HEK293 (cell line): ENCODE data around the gene TJP3.

Source experiments
- CTCF ChIA-PET: fragments of 350-600 bp; formaldehyde crosslinking; extraction: SDS; loops from one replicate; lab custom pipeline; 2021; ENCODE audit warnings: antibody characterized with exemption; lab: Yijun Ruan, JAX
- POLR2A ChIA-PET: fragments of 300-600 bp; formaldehyde crosslinking; extraction: SDS; loops from one replicate; lab custom pipeline; 2020; ENCODE audit warnings: antibody characterized with exemption, inconsistent platforms; lab: Yijun Ruan, JAX
- H3K27ac ChIP-seq: fragments of 200-500 bp; sonication (Bioruptor generic); 2 replicates; pipeline ENCODE4 v1.5.1; 2014; ENCODE audit warnings: low read depth, low read length, control low read depth, inconsistent platforms; ENCODE audit errors: extremely low read depth
- H3K36me3 ChIP-seq, 2 experiments: fragments of 200-500 bp in 1 of 2; sonication (Bioruptor generic) in 1 of 2; 1 replicate in 1 of 2; 2 replicates in 1 of 2; pipeline ENCODE4 v1.5.1; 2014 to 2017; ENCODE audit warnings: inconsistent platforms in 2 of 2, low read length in 2 of 2; ENCODE audit not compliant: control insufficient read depth in 2 of 2, insufficient read depth in 1 of 2
- H3K4me1 ChIP-seq: fragments of 200-500 bp; sonication (Bioruptor generic); 2 replicates; pipeline ENCODE4 v1.5.1; 2014; ENCODE audit warnings: mild to moderate bottlenecking, low read length, inconsistent platforms; ENCODE audit not compliant: control insufficient read depth, insufficient read depth
- H3K4me3 ChIP-seq: 2 replicates; pipeline ENCODE4 v1.5.1; 2011; ENCODE audit warnings: low read depth, mild to moderate bottlenecking, control low read depth, low read length, moderate library complexity
- H3K9me3 ChIP-seq: fragments of 200-500 bp; sonication (Bioruptor generic); 2 replicates; pipeline ENCODE4 v1.5.1; 2014; ENCODE audit warnings: low read depth, low read length, inconsistent platforms; ENCODE audit not compliant: control insufficient read depth, insufficient read depth
- GLIS1 ChIP-seq: fragments of 450-650 bp; formaldehyde crosslinking; IDR thresholded peaks from 2 replicates; pipeline ENCODE4 v1.5.1; 2016; ENCODE audit warnings: missing biosample characterization, missing genetic modification characterization
- KLF9 ChIP-seq: fragments of 450-650 bp; formaldehyde crosslinking; IDR thresholded peaks from 2 replicates; pipeline ENCODE4 v1.5.1; 2016; ENCODE audit warnings: missing biosample characterization, missing genetic modification characterization, low read depth
- MYNN ChIP-seq: fragments of 450-650 bp; formaldehyde crosslinking; IDR thresholded peaks from 2 replicates; pipeline ENCODE4 v1.5.1; 2016; ENCODE audit warnings: missing biosample characterization, missing genetic modification characterization, borderline replicate concordance
- SP7 ChIP-seq: fragments of 450-650 bp; formaldehyde crosslinking; IDR thresholded peaks from 2 replicates; pipeline ENCODE4 v1.5.1; 2016; ENCODE audit warnings: missing biosample characterization, missing genetic modification characterization
- ZBTB17 ChIP-seq: fragments of 450-650 bp; formaldehyde crosslinking; IDR thresholded peaks from 2 replicates; pipeline ENCODE4 v1.5.1; 2016; ENCODE audit warnings: missing biosample characterization, missing genetic modification characterization
- ZBTB48 ChIP-seq: fragments of 450-650 bp; formaldehyde crosslinking; IDR thresholded peaks from 2 replicates; pipeline ENCODE4 v1.5.1; 2016; ENCODE audit warnings: missing biosample characterization, missing genetic modification characterization
- ZFP3 ChIP-seq: fragments of 450-650 bp; formaldehyde crosslinking; IDR thresholded peaks from 2 replicates; pipeline ENCODE4 v1.5.1; 2016; ENCODE audit warnings: low read depth, missing biosample characterization, missing genetic modification characterization
- ZNF391 ChIP-seq: fragments of 450-650 bp; formaldehyde crosslinking; IDR thresholded peaks from 2 replicates; pipeline ENCODE4 v1.5.1; 2016; ENCODE audit warnings: low read depth, missing biosample characterization, missing genetic modification characterization, borderline replicate concordance
- ZNF626 ChIP-seq: fragments of 450-650 bp; sonication (Bioruptor Pico); formaldehyde crosslinking; IDR thresholded peaks from 2 replicates; pipeline ENCODE4 v1.5.1; 2018; ENCODE audit warnings: missing biosample characterization, missing genetic modification characterization, inconsistent platforms
- ZSCAN23 ChIP-seq: fragments of 450-650 bp; formaldehyde crosslinking; IDR thresholded peaks from 2 replicates; pipeline ENCODE4 v1.5.1; 2016; ENCODE audit warnings: missing biosample characterization, missing genetic modification characterization
- TF ChIP-seq, protein P1 (sequence below): fragments of 450-650 bp; IDR thresholded peaks from 2 replicates; pipeline ENCODE4 v1.5.1; 2018; ENCODE audit warnings: missing biosample characterization, missing genetic modification characterization
- TF ChIP-seq, protein P2 (sequence below): fragments of 450-650 bp; formaldehyde crosslinking; IDR thresholded peaks from 2 replicates; pipeline ENCODE4 v1.5.1; 2016; ENCODE audit warnings: missing biosample characterization, missing genetic modification characterization
- TF ChIP-seq, protein P3 (sequence below): fragments of 450-650 bp; formaldehyde crosslinking; IDR thresholded peaks from 2 replicates; pipeline ENCODE4 v1.5.1; 2016; ENCODE audit warnings: missing biosample characterization, missing genetic modification characterization
- TF ChIP-seq, protein P4 (sequence below): fragments of 450-650 bp; formaldehyde crosslinking; IDR thresholded peaks from 2 replicates; pipeline ENCODE4 v1.5.1; 2016; ENCODE audit warnings: missing biosample characterization, missing genetic modification characterization

Gene TJP3

DNA sequence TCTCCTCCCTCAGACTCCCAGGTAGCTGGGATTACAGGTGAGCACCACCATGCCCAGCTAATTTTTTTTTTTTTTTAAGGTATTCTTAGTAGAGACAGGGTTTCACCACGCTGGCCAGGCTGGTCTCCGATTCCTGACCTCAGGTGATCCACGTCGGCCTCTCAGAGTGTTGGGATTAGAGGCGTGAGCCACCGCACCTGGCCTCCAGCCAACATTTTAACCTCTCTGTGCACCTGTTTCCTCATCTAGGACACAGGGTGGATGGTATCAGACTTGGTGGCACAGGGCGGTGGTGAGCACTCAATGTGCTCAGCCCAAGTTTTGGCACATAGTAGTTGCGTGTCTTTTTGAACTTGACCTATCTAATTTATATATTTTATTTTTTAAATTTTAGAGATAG lies 40.8 kb downstream of the TJP3 start:
- CTCF ChIA-PET = interaction anchor here (0.6 kb wide), 1 partner anchor 246 kb away, joined by 3 read pairs; no protein-coding TSS in a partner anchor
- TF ChIP-seq SP7 = no peak
- TF ChIP-seq, protein P1, sequence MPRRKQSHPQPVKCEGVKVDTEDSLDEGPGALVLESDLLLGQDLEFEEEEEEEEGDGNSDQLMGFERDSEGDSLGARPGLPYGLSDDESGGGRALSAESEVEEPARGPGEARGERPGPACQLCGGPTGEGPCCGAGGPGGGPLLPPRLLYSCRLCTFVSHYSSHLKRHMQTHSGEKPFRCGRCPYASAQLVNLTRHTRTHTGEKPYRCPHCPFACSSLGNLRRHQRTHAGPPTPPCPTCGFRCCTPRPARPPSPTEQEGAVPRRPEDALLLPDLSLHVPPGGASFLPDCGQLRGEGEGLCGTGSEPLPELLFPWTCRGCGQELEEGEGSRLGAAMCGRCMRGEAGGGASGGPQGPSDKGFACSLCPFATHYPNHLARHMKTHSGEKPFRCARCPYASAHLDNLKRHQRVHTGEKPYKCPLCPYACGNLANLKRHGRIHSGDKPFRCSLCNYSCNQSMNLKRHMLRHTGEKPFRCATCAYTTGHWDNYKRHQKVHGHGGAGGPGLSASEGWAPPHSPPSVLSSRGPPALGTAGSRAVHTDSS = no peak
- no peak for TF ChIP-seq ZNF626 (tag by site-specific recombination)
- TF ChIP-seq ZNF391 (tag by site-specific recombination) = no peak
- TF ChIP-seq GLIS1 = no peak
- TF ChIP-seq, protein P2, sequence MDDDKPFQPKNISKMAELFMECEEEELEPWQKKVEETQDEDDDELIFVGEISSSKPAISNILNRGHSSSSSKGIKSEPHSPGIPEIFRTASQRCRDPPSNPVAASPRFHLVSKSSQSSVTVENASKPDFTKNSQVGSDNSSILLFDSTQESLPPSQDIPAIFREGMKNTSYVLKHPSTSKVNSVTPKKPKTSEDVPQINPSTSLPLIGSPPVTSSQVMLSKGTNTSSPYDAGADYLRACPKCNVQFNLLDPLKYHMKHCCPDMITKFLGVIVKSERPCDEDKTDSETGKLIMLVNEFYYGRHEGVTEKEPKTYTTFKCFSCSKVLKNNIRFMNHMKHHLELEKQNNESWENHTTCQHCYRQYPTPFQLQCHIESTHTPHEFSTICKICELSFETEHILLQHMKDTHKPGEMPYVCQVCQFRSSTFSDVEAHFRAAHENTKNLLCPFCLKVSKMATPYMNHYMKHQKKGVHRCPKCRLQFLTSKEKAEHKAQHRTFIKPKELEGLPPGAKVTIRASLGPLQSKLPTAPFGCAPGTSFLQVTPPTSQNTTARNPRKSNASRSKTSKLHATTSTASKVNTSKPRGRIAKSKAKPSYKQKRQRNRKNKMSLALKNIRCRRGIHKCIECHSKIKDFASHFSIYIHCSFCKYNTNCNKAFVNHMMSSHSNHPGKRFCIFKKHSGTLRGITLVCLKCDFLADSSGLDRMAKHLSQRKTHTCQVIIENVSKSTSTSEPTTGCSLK (tag by site-specific recombination) = no peak
- TF ChIP-seq, protein P3, sequence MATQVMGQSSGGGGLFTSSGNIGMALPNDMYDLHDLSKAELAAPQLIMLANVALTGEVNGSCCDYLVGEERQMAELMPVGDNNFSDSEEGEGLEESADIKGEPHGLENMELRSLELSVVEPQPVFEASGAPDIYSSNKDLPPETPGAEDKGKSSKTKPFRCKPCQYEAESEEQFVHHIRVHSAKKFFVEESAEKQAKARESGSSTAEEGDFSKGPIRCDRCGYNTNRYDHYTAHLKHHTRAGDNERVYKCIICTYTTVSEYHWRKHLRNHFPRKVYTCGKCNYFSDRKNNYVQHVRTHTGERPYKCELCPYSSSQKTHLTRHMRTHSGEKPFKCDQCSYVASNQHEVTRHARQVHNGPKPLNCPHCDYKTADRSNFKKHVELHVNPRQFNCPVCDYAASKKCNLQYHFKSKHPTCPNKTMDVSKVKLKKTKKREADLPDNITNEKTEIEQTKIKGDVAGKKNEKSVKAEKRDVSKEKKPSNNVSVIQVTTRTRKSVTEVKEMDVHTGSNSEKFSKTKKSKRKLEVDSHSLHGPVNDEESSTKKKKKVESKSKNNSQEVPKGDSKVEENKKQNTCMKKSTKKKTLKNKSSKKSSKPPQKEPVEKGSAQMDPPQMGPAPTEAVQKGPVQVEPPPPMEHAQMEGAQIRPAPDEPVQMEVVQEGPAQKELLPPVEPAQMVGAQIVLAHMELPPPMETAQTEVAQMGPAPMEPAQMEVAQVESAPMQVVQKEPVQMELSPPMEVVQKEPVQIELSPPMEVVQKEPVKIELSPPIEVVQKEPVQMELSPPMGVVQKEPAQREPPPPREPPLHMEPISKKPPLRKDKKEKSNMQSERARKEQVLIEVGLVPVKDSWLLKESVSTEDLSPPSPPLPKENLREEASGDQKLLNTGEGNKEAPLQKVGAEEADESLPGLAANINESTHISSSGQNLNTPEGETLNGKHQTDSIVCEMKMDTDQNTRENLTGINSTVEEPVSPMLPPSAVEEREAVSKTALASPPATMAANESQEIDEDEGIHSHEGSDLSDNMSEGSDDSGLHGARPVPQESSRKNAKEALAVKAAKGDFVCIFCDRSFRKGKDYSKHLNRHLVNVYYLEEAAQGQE = no peak
- no peak for TF ChIP-seq ZBTB48 (tag by site-specific recombination)
- no peak for TF ChIP-seq ZSCAN23 (tag by site-specific recombination)
- TF ChIP-seq, protein P4, sequence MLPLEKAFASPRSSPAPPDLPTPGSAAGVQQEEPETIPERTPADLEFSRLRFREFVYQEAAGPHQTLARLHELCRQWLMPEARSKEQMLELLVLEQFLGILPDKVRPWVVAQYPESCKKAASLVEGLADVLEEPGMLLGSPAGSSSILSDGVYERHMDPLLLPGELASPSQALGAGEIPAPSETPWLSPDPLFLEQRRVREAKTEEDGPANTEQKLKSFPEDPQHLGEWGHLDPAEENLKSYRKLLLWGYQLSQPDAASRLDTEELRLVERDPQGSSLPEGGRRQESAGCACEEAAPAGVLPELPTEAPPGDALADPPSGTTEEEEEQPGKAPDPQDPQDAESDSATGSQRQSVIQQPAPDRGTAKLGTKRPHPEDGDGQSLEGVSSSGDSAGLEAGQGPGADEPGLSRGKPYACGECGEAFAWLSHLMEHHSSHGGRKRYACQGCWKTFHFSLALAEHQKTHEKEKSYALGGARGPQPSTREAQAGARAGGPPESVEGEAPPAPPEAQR = no peak
- no peak for TF ChIP-seq KLF9 (tag by site-specific recombination)
- no peak for TF ChIP-seq ZBTB17 (tag by site-specific recombination)
- POLR2A ChIA-PET = interaction anchor here (0.7 kb wide), 1 partner anchor 83 kb away, joined by 4 read pairs; no protein-coding TSS in a partner anchor
- no peaks in the 10 kb centered on the region for H3K4me1 ChIP-seq
- no peaks in the 10 kb centered on the region for H3K9me3 ChIP-seq
- no peak overlapping the region for H3K27ac ChIP-seq
- H3K4me3 ChIP-seq = no peak overlapping the region
- peaks cover 0 to 27% of the 10 kb centered on the region in 2 experiments; a peak in 2 of 3 replicates for H3K36me3 ChIP-seq

DNA sequence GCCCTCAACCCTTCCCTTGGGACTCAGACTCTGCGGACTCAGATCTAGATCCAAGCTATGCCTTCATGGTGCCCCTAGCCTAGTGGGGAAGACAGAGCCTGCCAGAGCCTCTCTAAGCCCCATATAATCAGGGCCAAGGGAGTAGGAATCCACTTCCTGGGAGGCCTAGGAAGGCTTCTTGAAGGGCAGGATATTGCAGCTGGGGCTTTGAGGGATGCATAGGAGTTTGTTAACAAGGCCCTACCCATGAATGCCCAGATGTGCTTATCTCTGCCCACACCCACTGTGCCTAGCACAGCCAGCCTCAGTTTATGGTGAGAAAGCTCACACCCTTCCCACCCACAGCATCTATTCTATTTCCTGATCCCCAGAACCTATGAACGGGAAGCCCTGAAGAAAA lies 42.0 kb downstream of the TJP3 start:
- H3K4me1 ChIP-seq = no peaks in the 10 kb centered on the region
- peaks cover 0 to 27% of the 10 kb centered on the region in 2 experiments; a peak in 2 of 3 replicates for H3K36me3 ChIP-seq
- H3K4me3 ChIP-seq = no peak overlapping the region
- H3K27ac ChIP-seq = no peak overlapping the region
- TF ChIP-seq MYNN (tag by site-specific recombination) (no peak), ZFP3 (tag by site-specific recombination) (peak; percentile 96)
- ChIA-PET CTCF (interaction anchor here (1.4 kb wide), 1 partner anchor 12 kb away, joined by 3 read pairs; no protein-coding TSS in a partner anchor), POLR2A (no interaction called here)
- no peaks in the 10 kb centered on the region for H3K9me3 ChIP-seq
